Colonic mucosa (tissue), 4 donors: Measurements from ENCODE around the gene MINPP1. TPM values are rescaled to one million over a fixed set of nuclear protein-coding genes. Genes with fewer than 3 reads are reported as not detected.

Experiments used
- DNase-seq: peaks from one replicate; pipeline ENCODE4 v3.0.0-alpha.2; 2020
- H3K27ac ChIP-seq: fragments of 200-600 bp; one replicate; pipeline ENCODE4 v1.8.0; 2021
- H3K27me3 ChIP-seq: fragments of 200-600 bp; one replicate; pipeline ENCODE4 v1.8.0; 2021
- H3K36me3 ChIP-seq: fragments of 200-600 bp; one replicate; pipeline ENCODE4 v1.8.0; 2021
- H3K4me1 ChIP-seq: fragments of 200-600 bp; one replicate; pipeline ENCODE4 v1.8.0; 2021; ENCODE audit warnings: mild to moderate bottlenecking
- H3K4me3 ChIP-seq: fragments of 200-600 bp; one replicate; pipeline ENCODE4 v1.8.0; 2021
- H3K9ac ChIP-seq, 2 donors: one replicate each; pipeline ENCODE4 v1.7.0; 2013; ENCODE audit warnings: control low read depth in 2 of 2, low read depth in 2 of 2, low read length in 2 of 2
- H3K9me3 ChIP-seq: fragments of 200-600 bp; one replicate; pipeline ENCODE4 v1.8.0; 2021
- CTCF ChIP-seq: fragments of 200-600 bp; IDR thresholded peaks from one replicate; pipeline ENCODE4 v1.8.0; 2022; ENCODE audit warnings: antibody characterized with exemption, mild to moderate bottlenecking
- intact Hi-C: fragments of 100-400 bp; cut with DNase I; formaldehyde crosslinking; loops from one replicate; pipeline ENCODE4 v1.14.1; 2022
- total RNA-seq, 2 donors: library from RNA; stranded (reverse); fragmentation: NEBNext Ultra II Directional in 1 of 2; extraction: Animal tissue kit (Norgen Biotek cat#: 25700) in 1 of 2; gene quantifications; one replicate each; pipeline ENCODE4 v1.2.1, GENCODE V29; 2021
- donor health status: healthy.
- donor health status: DM: no; HTN: no; CAD: no.
- donor health status: DM: no; HTN: no; CAD: no.

Gene MINPP1
- total RNA-seq, 2 donors from 2014 or later: 19.7 to 24.0 TPM

- no peak for DNase-seq
- TF ChIP-seq CTCF: no peak
- H3K9me3 ChIP-seq: no peaks in the 10 kb centered on the region
- H3K27me3 ChIP-seq: no peaks in the 10 kb centered on the region
- H3K4me1 ChIP-seq: no peaks in the 10 kb centered on the region
- no peak overlapping the region for H3K27ac ChIP-seq
- H3K36me3 ChIP-seq: no peaks in the 10 kb centered on the region
- intact Hi-C loops: no loop called here
- no peak overlapping the region for H3K4me3 ChIP-seq
- H3K9ac ChIP-seq: no peak overlapping the region
These were observed 41.1 kb downstream of the MINPP1 start for GRCh38 chr10:87545783-87546182.

GRCh38 chr10:87546210-87546609 is 41.5 kb downstream of the MINPP1 start:
- intact Hi-C loops: no loop called here
- no peak for TF ChIP-seq CTCF
- Histone ChIP-seq H3K4me1 (no peaks in the 10 kb centered on the region), H3K9me3 (no peaks in the 10 kb centered on the region), H3K27ac (no peak overlapping the region), H3K9ac (no peak overlapping the region), H3K4me3 (no peak overlapping the region), H3K36me3 (no peaks in the 10 kb centered on the region), H3K27me3 (no peaks in the 10 kb centered on the region)
- no peak for DNase-seq

- Histone ChIP-seq H3K9me3 (no peaks in the 10 kb centered on the region), H3K27ac (no peak overlapping the region), H3K4me3 (no peak overlapping the region), H3K4me1 (no peaks in the 10 kb centered on the region), H3K36me3 (no peaks in the 10 kb centered on the region), H3K27me3 (no peaks in the 10 kb centered on the region), H3K9ac (no peak overlapping the region)
- no peak for TF ChIP-seq CTCF
- intact Hi-C loops: no loop called here
- no peak for DNase-seq
These were observed 42.3 kb downstream of the MINPP1 start for GRCh38 chr10:87546971-87547413.

- intact Hi-C loops: no loop called here
- no peaks in the 10 kb centered on the region for H3K9me3 ChIP-seq
- no peaks in the 10 kb centered on the region for H3K27me3 ChIP-seq
- no peak for TF ChIP-seq CTCF
- no peaks in the 10 kb centered on the region for H3K4me1 ChIP-seq
- H3K9ac ChIP-seq: no peak overlapping the region
- no peak overlapping the region for H3K27ac ChIP-seq
- DNase-seq: no peak
- H3K36me3 ChIP-seq: no peaks in the 10 kb centered on the region
- H3K4me3 ChIP-seq: no peak overlapping the region
These were observed 43.1 kb downstream of the MINPP1 start for GRCh38 chr10:87547734-87548311.

- TF ChIP-seq CTCF: no peak
- Histone ChIP-seq H3K27me3 (no peaks in the 10 kb centered on the region), H3K4me3 (no peak overlapping the region), H3K9ac (no peak overlapping the region), H3K4me1 (no peaks in the 10 kb centered on the region), H3K27ac (no peak overlapping the region), H3K36me3 (no peaks in the 10 kb centered on the region), H3K9me3 (no peaks in the 10 kb centered on the region)
- intact Hi-C loops: no loop called here
- DNase-seq: no peak
These were observed 46.0 kb downstream of the MINPP1 start for GRCh38 chr10:87550741-87551140.
